Epidermal melanocyte (primary cell): ENCODE data around the gene PTPRM.

ENCODE experiments used
- DNase-seq: peaks from one replicate; pipeline ENCODE4 v3.0.0; 2011; ENCODE audit warnings: low spot score; ENCODE audit not compliant: insufficient read length

Gene PTPRM

GRCh38 chr18:8142932-8143331 is 575.8 kb downstream of the PTPRM start:
- no peak for DNase-seq

- no peak for DNase-seq
Measured at GRCh38 chr18:8151181-8151580, 584.1 kb downstream of the PTPRM start.

- no peak for DNase-seq
Measured at GRCh38 chr18:8153887-8154583, 586.9 kb downstream of the PTPRM start.

- DNase-seq, result no peak
Measured at GRCh38 chr18:8162802-8163201, 595.7 kb downstream of the PTPRM start.

GRCh38 chr18:8163286-8163959 is 596.3 kb downstream of the PTPRM start:
- DNase-seq, result no peak

- DNase-seq, result no peak
Measured at GRCh38 chr18:8165095-8165494, 598.0 kb downstream of the PTPRM start.

GRCh38 chr18:8167026-8167425 is 599.9 kb downstream of the PTPRM start:
- DNase-seq, result no peak

GRCh38 chr18:8167673-8168072 is 600.6 kb downstream of the PTPRM start:
- DNase-seq, result no peak

- no peak for DNase-seq
Measured at GRCh38 chr18:8169722-8170121, 602.6 kb downstream of the PTPRM start.

- no peak for DNase-seq
Measured at GRCh38 chr18:8174771-8175170, 607.7 kb downstream of the PTPRM start.

GRCh38 chr18:8175501-8176061 is 608.5 kb downstream of the PTPRM start:
- no peak for DNase-seq

GRCh38 chr18:8176109-8176508 is 609.0 kb downstream of the PTPRM start:
- DNase-seq, result no peak

- DNase-seq, result no peak
Measured at GRCh38 chr18:8176554-8176953, 609.4 kb downstream of the PTPRM start.

- DNase-seq, result no peak
Measured at GRCh38 chr18:8177330-8178016, 610.4 kb downstream of the PTPRM start.

GRCh38 chr18:8186413-8186812 is 619.3 kb downstream of the PTPRM start:
- no peak for DNase-seq

- no peak for DNase-seq
Measured at GRCh38 chr18:8188184-8188583, 621.1 kb downstream of the PTPRM start.

- DNase-seq, result no peak
Measured at GRCh38 chr18:8190980-8191379, 623.9 kb downstream of the PTPRM start.

- no peak for DNase-seq
Measured at GRCh38 chr18:8194431-8194830, 627.3 kb downstream of the PTPRM start.

GRCh38 chr18:8196238-8196637 is 629.1 kb downstream of the PTPRM start:
- DNase-seq, result no peak

GRCh38 chr18:8197499-8197898 is 630.4 kb downstream of the PTPRM start:
- DNase-seq, result no peak

- DNase-seq, result no peak
Measured at GRCh38 chr18:8207996-8208395, 640.9 kb downstream of the PTPRM start.

- no peak for DNase-seq
Measured at GRCh38 chr18:8208716-8209115, 641.6 kb downstream of the PTPRM start.
